Astrocyte (in vitro differentiated cells and primary cell): ENCODE results near the gene VDAC2.

Source experiments
- EZH2 ChIP-seq: IDR thresholded peaks from 2 replicates; pipeline ENCODE4 v1.6.1; 2012; ENCODE audit warnings: mild to moderate bottlenecking, low read length, inconsistent platforms; ENCODE audit not compliant: insufficient read depth
- TF ChIP-seq, protein P1 (sequence below): IDR thresholded peaks from 2 replicates; pipeline ENCODE4 v1.5.1; 2011; ENCODE audit warnings: low read depth, mild to moderate bottlenecking, inconsistent platforms, low read length, moderate library complexity; ENCODE audit not compliant: insufficient read depth

DNA sequence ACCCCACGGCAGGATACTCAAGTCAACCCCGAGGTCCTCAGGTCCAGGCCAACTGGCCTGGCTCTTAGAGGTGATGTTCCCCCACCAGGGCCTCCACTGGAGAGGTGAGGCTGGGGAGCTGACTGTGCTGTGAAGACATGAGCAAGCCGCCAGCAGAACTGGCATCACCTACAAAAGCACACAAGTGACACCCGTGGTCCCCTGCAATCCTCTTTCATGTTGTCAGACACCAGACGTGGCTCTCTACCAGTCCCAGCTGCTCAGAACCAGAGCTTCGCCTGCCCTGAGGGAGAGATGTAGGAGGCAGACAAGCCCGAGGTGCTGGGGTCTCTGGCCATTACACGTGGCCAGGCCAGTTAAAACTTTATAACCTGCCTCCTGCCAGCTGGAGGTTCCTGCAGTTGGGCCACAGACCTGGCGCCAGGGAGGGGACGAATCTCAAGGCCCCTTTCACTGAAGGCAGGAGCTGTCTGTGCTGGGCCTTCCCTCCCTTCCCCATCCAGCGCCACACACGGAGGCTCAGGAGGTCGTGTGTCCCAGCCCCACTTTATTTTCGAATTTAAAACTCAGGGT is 22.9 kb downstream of the VDAC2 start:
- TF ChIP-seq, protein P1, sequence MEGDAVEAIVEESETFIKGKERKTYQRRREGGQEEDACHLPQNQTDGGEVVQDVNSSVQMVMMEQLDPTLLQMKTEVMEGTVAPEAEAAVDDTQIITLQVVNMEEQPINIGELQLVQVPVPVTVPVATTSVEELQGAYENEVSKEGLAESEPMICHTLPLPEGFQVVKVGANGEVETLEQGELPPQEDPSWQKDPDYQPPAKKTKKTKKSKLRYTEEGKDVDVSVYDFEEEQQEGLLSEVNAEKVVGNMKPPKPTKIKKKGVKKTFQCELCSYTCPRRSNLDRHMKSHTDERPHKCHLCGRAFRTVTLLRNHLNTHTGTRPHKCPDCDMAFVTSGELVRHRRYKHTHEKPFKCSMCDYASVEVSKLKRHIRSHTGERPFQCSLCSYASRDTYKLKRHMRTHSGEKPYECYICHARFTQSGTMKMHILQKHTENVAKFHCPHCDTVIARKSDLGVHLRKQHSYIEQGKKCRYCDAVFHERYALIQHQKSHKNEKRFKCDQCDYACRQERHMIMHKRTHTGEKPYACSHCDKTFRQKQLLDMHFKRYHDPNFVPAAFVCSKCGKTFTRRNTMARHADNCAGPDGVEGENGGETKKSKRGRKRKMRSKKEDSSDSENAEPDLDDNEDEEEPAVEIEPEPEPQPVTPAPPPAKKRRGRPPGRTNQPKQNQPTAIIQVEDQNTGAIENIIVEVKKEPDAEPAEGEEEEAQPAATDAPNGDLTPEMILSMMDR, result no peak
- no peak for TF ChIP-seq EZH2
